GM18867 (cell line): ENCODE data around the gene ZNF500.
"Not testable (repeated sequence)": the region's sequence is repeated elsewhere in the genome, so short reads cannot be mapped to it uniquely, and the experiment has no call there.

Source experiments
- ATAC-seq: cut with Tn5 transposase; IDR thresholded peaks from one replicate; pipeline ENCODE4 v1.9.1; 2021; ENCODE audit warnings: mild to moderate bottlenecking, moderate library complexity; ENCODE audit not compliant: unreplicated experiment

ZNF500 gene

GRCh38 chr16:4796982-4797804 is 30.2 kb upstream of the ZNF500 start:
- no peak for ATAC-seq

GRCh38 chr16:4795828-4796572 is 29.0 kb upstream of the ZNF500 start:
- ATAC-seq = no peak

DNA sequence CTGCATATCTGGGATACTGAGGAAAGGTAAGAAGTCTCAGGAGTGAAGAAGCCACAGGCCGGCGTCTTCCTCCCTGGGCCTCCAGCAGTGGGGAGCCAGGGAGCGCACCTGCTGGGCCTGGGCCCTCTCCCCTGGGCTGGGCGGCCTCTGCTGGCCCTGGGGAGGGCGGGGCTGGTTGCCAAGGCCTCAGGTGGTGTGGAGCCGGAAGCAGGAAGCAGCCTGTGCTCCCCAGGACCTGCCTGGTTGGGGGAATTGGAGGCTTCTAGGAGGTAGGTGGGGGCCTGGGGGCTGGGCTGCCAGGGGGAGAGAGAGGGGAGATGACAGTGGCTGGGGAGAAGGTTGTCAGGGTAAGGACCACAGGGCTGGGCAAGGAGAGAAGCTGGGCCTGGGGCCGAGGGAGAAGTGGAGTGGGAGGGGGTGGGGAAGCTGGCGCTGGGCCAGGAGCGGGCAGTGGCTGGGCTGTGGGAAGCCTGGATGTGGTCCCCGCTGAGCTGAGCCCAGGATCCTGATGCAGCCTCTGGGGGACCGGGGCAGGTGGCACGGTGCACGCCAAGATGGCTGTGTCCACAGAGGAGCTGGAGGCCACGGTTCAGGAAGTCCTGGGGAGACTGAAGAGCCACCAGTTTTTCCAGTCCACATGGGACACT is 28.3 kb upstream of the ZNF500 start, which contains the start of gene SMIM22:
Gene SMIM22, plus strand, starts transcription at position 189 of the 647 bp plus-strand sequence. Its CDS starts 366 bp downstream, at position 555.
- ATAC-seq = no peak

DNA sequence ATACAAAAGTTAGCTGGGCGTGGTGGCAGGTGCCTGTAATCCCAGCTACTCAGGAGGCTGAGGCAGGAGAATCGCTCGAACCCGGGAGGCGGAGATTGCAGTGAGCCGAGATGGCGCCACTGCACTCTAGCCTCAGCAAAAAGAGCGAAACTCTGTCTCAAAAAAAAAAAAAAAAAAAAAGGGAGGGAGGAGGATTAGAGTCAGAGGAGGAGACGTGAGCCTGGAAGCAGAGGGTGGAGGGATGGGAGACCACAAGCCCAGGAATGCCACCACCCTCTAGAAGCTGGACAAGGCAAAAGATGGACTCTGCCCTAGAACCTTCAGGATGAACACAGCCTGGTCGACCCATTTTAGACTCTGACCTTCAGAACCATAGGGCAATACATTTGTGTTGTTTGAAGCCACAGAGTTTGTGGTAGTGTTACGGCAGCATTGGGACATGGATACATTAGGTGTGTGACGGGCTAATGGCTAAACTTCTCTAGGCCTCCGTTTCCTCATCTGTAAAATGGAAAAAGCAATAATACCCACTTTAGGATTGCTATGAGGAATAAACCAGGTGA is 26.1 kb upstream of the ZNF500 start:
- no peak for ATAC-seq

DNA sequence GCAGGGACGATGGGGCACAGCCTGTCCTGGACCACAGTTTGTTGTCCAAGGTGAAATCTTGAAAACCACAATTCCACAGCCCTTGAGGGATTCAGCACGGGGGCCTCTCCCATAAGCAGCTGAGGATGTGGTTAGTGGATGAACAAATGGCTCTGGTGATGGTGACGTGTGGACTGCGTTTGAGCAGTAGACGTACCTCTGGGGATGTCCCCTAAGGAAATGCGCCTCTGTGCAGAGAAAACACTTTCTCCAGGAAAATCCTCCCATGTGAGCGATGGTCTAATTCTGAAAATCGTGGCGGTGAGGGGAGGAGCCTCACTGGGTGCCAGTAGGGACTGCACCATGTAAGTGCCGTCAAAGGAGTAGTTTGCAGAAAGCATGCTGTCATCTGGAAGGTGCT is 23.9 kb upstream of the ZNF500 start:
- no peak for ATAC-seq

DNA sequence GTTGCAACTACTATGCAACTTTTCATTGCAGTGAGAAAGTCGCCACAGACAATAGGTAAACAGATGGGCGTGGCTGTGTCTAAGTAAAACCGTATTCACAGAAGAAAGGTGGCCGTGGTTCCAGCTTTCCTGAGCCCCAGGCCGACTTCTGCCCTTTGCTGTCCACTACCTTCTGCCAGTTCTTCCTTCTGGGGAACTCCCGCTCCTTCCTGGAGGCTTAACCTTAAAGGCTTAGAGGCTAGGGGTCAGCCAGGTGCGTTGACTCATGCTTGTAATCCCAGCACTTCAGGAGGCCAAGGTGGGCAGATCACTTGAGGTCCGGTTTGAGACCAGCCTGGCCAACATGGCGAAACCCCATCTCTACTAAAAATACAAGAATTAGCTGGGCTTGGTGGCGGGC is 23.3 kb upstream of the ZNF500 start:
- no peak for ATAC-seq

DNA sequence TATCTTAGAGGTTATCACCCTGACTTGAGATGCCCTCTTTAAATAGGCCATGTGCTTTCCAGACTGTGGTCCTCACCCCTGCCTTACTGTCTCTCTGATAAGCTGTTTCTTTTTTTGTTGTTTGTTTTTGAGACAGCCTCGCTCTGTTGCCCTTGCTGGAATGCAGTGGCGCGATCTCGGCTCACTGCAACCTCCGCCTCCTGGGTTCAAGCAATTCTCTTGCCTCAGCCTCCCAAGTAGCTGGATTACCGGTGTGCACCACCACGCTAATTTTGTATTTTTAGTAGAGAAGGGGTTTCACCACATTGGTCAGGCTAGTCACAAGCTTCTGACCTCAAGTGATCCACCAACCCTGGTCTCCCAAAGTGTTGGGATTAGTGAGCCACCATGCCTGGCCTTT is 21.9 kb upstream of the ZNF500 start:
- ATAC-seq = no peak

DNA sequence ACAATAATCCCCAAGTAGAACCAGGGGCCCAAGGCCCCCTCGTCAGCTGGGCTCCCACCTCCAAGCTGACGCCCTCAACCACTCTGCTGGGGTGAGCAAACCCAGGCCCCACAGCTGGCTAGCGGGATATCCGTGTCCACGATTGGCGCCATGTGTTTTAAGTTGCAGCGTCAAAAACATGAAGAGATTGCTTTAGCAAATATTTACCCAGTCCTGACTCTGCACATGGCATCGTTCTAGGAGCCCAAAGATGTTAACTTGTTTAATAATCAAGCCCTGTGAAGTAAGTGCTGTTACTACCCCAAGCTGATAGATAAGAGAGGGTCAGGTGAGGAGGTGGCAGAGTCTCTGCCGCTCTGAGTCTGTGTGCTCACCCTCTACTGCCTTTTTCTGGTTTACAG is 21.5 kb upstream of the ZNF500 start:
- ATAC-seq = no peak

- ATAC-seq = no peak
Measured at GRCh38 chr16:4787627-4788482, 20.9 kb upstream of the ZNF500 start, which contains the start of gene SEPTIN12. SEPTIN12 (minus strand) TSS chr16:4788345; CDS start chr16:4787645, 700 bp downstream.

DNA sequence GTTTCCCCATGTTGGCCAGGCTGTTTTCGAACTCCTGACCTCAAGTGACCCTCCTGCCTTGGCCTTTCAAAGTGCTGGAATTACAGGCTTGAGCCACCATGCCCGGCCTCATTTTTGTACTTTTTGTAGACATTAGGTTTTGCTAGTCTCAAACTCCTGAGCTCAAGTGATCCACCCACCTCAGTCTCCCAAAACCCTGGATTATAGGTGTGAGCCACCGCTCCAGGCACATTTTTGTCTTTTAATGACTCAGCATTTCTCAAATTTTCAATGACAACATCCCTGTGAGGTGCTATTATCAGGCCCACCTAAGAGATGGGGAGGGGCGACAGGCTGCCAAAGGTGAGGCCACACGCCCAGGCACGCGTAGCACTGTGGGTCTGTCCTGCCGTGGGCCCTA is 20.1 kb upstream of the ZNF500 start:
- ATAC-seq = no peak

DNA sequence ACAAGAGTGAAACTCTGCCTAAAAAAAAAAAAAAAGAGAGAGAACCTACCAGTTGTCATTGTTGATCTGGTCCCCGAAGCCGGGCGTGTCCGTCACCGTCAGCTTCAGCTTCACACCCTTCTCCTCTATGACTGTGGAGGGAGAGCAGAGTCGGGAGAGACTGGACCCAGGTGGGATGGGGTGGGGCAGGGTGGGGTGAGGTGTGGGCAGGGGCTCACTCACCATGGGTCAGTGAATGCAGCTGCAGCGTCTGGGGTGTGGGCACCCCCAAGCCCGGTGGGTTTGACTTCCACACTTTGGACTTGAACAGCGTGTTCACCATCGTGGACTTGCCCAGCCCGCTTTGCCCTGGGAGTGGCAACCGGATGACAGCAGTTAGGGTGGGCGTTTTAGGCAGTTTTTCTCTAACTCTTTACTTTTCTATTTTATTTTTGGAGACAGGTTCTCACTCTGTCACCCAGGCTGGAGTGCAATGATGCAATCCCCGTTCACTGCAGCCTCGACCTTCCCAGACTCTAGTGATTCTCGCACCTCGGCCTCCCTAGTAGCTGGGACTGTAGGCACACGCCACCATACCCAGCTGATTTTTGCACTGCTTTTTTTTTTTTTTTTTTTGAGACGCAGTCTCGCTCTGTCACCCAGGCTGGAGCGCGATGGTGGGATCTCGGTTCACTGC is 18.9 kb upstream of the ZNF500 start:
- ATAC-seq = no peak

DNA sequence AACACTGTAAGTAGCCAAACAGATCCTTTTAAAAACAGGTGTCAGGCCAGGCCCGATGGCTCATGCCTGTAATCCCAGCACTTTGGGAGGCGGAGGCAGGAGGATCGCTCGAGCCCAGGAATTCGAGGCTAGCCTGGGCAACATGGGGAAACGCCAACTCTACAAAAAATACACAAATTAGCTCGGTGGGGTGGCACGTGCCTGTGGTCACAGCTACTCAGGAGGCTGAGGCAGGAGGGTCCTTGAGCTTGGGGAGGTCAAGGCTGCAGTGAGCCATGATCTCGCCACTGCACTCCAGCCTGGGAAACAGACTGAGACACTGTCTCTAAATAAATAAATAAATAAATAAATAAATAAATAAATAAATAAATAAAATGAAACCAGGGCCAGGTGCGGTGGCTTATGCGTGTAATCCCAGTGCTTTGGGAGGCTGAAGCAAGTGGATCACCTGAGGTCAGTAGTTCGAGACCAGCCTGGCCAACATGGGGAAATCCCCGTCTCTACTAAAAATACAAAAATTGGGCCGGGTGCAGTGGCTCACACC is 17.6 kb upstream of the ZNF500 start:
- not testable (repeated sequence) for ATAC-seq

GRCh38 chr16:4783951-4784336 is 17.0 kb upstream of the ZNF500 start:
- no peak for ATAC-seq

GRCh38 chr16:4783251-4783950 is 16.4 kb upstream of the ZNF500 start:
- ATAC-seq = no peak

GRCh38 chr16:4780235-4780634 is 13.3 kb upstream of the ZNF500 start:
- no peak for ATAC-seq

DNA sequence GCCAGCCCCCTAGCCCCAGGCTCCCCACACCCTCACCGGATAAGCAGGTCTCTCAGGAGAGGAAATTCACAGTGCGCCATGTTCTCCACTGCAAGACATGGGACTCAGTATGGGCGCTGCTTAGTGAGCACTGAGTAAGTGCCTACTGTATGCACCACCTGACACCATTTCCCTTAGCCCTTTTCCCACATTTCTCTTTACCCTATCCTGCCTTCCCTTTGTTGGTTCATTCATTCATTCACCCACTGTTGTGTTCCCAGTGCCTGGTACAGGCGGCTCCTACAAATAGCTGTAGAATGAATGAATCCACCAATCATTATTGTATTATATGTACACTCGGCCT is 11.1 kb upstream of the ZNF500 start:
- ATAC-seq = no peak

DNA sequence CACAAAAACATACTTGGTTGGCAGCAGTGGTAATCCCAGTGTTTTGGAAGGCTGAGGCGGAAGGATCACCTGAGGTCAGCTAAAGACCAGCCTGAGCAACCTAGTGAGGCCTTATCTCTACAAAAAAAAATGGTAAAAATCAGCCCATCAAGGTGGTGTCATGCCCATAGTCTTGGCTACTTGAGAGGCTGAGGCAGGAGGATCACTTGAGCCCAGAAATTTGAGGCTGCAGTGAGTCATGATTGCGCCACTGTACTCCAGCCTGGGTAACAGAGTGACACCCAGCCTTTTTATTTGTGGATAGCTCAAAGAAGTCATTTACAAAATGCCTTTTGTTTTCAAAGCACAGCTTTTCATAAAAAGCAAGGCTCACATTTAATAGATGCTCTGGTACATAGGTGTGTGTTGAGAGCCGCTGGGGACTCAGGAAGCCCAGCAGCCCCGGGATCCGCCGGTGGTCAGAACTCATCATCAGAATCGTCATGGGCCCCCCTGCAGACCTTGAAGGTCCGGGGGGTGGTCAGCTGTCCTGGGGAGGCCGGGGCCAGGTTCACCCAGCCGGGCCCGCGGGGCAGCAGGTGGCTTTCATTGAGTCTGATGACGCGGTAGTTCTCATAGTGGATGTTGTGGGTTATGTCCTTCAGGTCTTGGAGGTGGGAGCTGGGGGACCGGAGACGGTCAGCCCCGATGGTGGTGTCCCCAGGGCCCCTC is 10.5 kb upstream of the ZNF500 start:
- ATAC-seq = no peak

GRCh38 chr16:4776141-4776705 is 9.3 kb upstream of the ZNF500 start:
- ATAC-seq = no peak
